ENCODE results near the gene PTER.

- TF ChIP-seq EZH2 (optimal IDR thresholded peaks at IDR 0.05; ENCODE audit: low read depth, low read length) (no peak), CTCF (IDR thresholded peaks at IDR 0.05; ENCODE audit: low read length) (no peak), EZH2phosphoT487 (IDR thresholded peaks at IDR 0.05; ENCODE audit: low read length) (no peak)
Measured at GRCh38 chr10:16478801-16479200, 42.0 kb downstream of the PTER start.
